Measurements from ENCODE around the gene NPAS2. TPM values are rescaled to one million over a fixed set of nuclear protein-coding genes. Genes with fewer than 3 reads are reported as not detected.
A peak's percentile ranks its signal among the peaks of the same experiment; 100 is the strongest.

Gene NPAS2
- total RNA-seq, 1 donor from 2014 or later: 23.9 TPM

GRCh38 chr2:100960688-100961087, 140.7 kb downstream of the NPAS2 start:
- ATAC-seq (no peak), DNase-seq (ENCODE audit: low spot score) (no peak)

GRCh38 chr2:100962366-100963025, 142.6 kb downstream of the NPAS2 start:
- ATAC-seq: no peak

GRCh38 chr2:100963026-100963375, 143.1 kb downstream of the NPAS2 start:
- DNase-seq (ENCODE audit: low spot score) (no peak), ATAC-seq (no peak)

More at GRCh38 chr2:100962366-100963025, 142.6 kb downstream of the NPAS2 start:
- no peak for DNase-seq (ENCODE audit: low spot score)

- no peak for ATAC-seq
- no peak for DNase-seq (ENCODE audit: low spot score)
Measured at GRCh38 chr2:100964222-100964621, 144.3 kb downstream of the NPAS2 start.

GRCh38 chr2:100964681-100965169, 144.8 kb downstream of the NPAS2 start:
- no peak for ATAC-seq

GRCh38 chr2:100965596-100965995, 145.7 kb downstream of the NPAS2 start:
- no peak for ATAC-seq
- no peak for DNase-seq (ENCODE audit: low spot score)

More at GRCh38 chr2:100964681-100965169, 144.8 kb downstream of the NPAS2 start:
- DNase-seq (ENCODE audit: low spot score): no peak

GRCh38 chr2:100967716-100968115, 147.8 kb downstream of the NPAS2 start:
- DNase-seq (ENCODE audit: low spot score): no peak
- peak; percentile 88 for ATAC-seq

GRCh38 chr2:100968146-100969145, 148.5 kb downstream of the NPAS2 start:
- ATAC-seq (peak; percentile 84), DNase-seq (ENCODE audit: low spot score) (no peak)

- DNase-seq (ENCODE audit: low spot score) (no peak), ATAC-seq (no peak)
Measured at GRCh38 chr2:100969998-100970397, 150.1 kb downstream of the NPAS2 start.

GRCh38 chr2:100971221-100971620, 151.3 kb downstream of the NPAS2 start:
- ATAC-seq (no peak), DNase-seq (ENCODE audit: low spot score) (no peak)

- ATAC-seq: no peak
- DNase-seq (ENCODE audit: low spot score): no peak
Measured at GRCh38 chr2:100972452-100972851, 152.5 kb downstream of the NPAS2 start.

GRCh38 chr2:100974712-100975520, 155.0 kb downstream of the NPAS2 start:
- no peak for DNase-seq (ENCODE audit: low spot score)

GRCh38 chr2:100975521-100975785, 155.5 kb downstream of the NPAS2 start:
- no peak for ATAC-seq
- DNase-seq (ENCODE audit: low spot score): no peak

More at GRCh38 chr2:100974712-100975520, 155.0 kb downstream of the NPAS2 start:
- no peak for ATAC-seq

- DNase-seq (ENCODE audit: low spot score) (no peak), ATAC-seq (no peak)
Measured at GRCh38 chr2:100976061-100976460, 156.1 kb downstream of the NPAS2 start.

GRCh38 chr2:100976645-100977391, 156.9 kb downstream of the NPAS2 start:
- ATAC-seq (peak; percentile 36), DNase-seq (ENCODE audit: low spot score) (no peak)

GRCh38 chr2:100977511-100977910, 157.6 kb downstream of the NPAS2 start:
- DNase-seq (ENCODE audit: low spot score) (no peak), ATAC-seq (no peak)

- ATAC-seq (no peak), DNase-seq (ENCODE audit: low spot score) (no peak)
Measured at GRCh38 chr2:100978582-100979191, 158.7 kb downstream of the NPAS2 start.

GRCh38 chr2:100980046-100980445, 160.1 kb downstream of the NPAS2 start:
- DNase-seq (ENCODE audit: low spot score) (no peak), ATAC-seq (no peak)

GRCh38 chr2:100981011-100981410, 161.1 kb downstream of the NPAS2 start:
- ATAC-seq: no peak

GRCh38 chr2:100982431-100982861, 162.5 kb downstream of the NPAS2 start:
- no peak for ATAC-seq

More at GRCh38 chr2:100981011-100981410, 161.1 kb downstream of the NPAS2 start:
- no peak for DNase-seq (ENCODE audit: low spot score)

More at GRCh38 chr2:100982431-100982861, 162.5 kb downstream of the NPAS2 start:
- no peak for DNase-seq (ENCODE audit: low spot score)
